ENCODE results near the gene JMJD6.

GRCh38 chr17:76758570-76758969 is 32.2 kb upstream of the JMJD6 start:
- TF ChIP-seq CTCF (conservative IDR thresholded peaks at IDR 0.05 in 1 of 2, IDR thresholded peaks at IDR 0.05 in 1 of 2; ENCODE audit: extremely low read depth in 1 of 2, insufficient read depth in 1 of 2, low read depth in 1 of 2, low read length in 2 of 2) (no peak), EZH2 (IDR thresholded peaks at IDR 0.05; ENCODE audit: borderline replicate concordance, low read length) (no peak)
